ENCODE results near the gene MYH9. TPM values are rescaled to one million over a fixed set of nuclear protein-coding genes. Genes with fewer than 3 reads are reported as not detected.

MYH9 gene
- total RNA-seq, 2 donors from 2014 or later = 294 to 323 TPM

GRCh38 chr22:36385491-36386350 is 2.0 kb downstream of the MYH9 start:
- Histone ChIP-seq H3K9me3 (no peaks in the 10 kb centered on the region), H3K27ac (peak overlapping the region; percentile 100), H3K4me3 (peak overlapping the region; percentile 59 to 86), H3K4me1 (peaks cover 53% of the 10 kb centered on the region), H3K27me3 (no peaks in the 10 kb centered on the region), H3K36me3 (replicated peaks in 1 of 2; ENCODE audit: insufficient read depth in 1 of 2, low read depth in 2 of 2) (no peaks in the 10 kb centered on the region)
- peak; percentile 58 for ATAC-seq
- DNase-seq = peak; percentile 94 to 95 (median 94)
- intact Hi-C loops (cut with DNase I) = no loop called here
- WGBS, 2 donors = 3% methylated on average over 11 to 12 of the region's 12 CpGs
- TF ChIP-seq, protein P1, sequence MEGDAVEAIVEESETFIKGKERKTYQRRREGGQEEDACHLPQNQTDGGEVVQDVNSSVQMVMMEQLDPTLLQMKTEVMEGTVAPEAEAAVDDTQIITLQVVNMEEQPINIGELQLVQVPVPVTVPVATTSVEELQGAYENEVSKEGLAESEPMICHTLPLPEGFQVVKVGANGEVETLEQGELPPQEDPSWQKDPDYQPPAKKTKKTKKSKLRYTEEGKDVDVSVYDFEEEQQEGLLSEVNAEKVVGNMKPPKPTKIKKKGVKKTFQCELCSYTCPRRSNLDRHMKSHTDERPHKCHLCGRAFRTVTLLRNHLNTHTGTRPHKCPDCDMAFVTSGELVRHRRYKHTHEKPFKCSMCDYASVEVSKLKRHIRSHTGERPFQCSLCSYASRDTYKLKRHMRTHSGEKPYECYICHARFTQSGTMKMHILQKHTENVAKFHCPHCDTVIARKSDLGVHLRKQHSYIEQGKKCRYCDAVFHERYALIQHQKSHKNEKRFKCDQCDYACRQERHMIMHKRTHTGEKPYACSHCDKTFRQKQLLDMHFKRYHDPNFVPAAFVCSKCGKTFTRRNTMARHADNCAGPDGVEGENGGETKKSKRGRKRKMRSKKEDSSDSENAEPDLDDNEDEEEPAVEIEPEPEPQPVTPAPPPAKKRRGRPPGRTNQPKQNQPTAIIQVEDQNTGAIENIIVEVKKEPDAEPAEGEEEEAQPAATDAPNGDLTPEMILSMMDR (IDR thresholded peaks at IDR 0.05) = no peak
- no peak for TF ChIP-seq POLR2A (IDR thresholded peaks at IDR 0.05)

DNA sequence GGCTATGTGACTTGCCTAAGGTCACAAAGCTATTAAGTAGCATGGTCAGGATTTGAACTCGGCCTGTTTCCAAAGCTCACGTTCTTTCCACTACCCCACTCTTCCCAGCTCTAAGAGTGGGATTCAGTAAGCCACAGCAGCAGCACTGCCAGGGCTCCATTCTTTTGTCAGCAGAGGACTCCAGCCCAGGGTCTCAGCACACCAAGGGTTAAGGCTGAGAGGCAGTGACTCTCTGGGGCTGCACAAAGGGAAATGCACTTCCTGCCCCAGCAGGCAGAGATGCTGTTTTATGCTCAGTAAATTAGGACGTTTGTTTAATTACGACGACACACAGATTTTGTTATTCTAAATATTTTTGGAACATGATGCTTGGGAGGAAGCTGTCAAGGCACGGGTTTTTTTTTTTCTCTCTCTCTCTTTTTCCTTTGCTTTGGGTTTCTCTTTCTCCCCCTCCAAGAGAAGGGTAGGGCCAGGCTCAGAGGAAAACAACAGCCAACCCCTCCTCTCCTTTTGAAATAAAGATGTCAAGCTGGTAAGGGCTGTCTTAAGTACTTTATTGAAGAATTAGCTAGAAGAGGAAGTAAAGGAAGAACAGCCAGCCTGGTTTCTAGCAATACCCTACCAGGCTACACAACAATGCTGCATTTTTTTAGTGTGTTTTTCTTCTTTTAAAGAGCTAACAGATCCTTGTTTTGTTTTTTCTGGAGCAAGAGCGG is 2.8 kb downstream of the MYH9 start:
- no peaks in the 10 kb centered on the region for H3K36me3 ChIP-seq (replicated peaks in 1 of 2; ENCODE audit: insufficient read depth in 1 of 2, low read depth in 2 of 2)
- H3K9me3 ChIP-seq = no peaks in the 10 kb centered on the region
- WGBS, 2 donors = 5% methylated on average over 7 of the region's 7 CpGs
- DNase-seq (peak in 1 of 4 donors; percentile 53), ATAC-seq (no peak)
- peak overlapping the region; percentile 100 for H3K27ac ChIP-seq
- intact Hi-C loops (cut with DNase I) = loop anchor here (5.0 kb wide), 1 partner anchor 48 kb away; no protein-coding TSS in a partner anchor
- H3K4me3 ChIP-seq = peak overlapping the region in 1 of 2 donors; percentile 86
- peaks cover 61% of the 10 kb centered on the region for H3K4me1 ChIP-seq
- TF ChIP-seq, protein P1 (IDR thresholded peaks at IDR 0.05) = peak in 1 of 7 experiments; percentile 24
- peak in 1 of 3 donors; percentile 44 for TF ChIP-seq POLR2A (IDR thresholded peaks at IDR 0.05)
- no peaks in the 10 kb centered on the region for H3K27me3 ChIP-seq

DNA sequence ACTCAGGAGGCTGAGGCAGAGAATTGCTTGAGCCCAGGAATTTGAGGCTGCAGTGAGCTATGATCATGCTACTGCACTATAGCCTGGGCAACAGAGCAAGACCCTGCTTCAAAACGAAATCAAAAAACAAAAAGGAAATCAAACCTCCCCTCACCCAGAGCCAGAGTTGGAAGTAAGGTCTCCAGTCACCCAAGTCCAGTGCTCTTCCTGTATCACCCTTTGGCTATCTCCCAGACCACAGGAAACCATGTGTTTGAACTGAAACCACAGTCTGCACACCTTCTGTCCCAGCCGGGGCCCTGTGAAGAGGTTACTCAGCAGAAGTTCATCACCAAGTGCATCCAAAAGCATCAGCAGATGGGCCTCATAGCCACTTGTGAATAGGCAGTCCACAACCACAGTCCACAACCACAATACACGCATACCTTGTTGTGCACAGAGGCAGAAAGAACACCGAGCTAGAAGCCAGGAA is 4.6 kb downstream of the MYH9 start:
- Histone ChIP-seq H3K4me3 (no peak overlapping the region), H3K27me3 (no peaks in the 10 kb centered on the region), H3K4me1 (peaks cover 74% of the 10 kb centered on the region), H3K9me3 (no peaks in the 10 kb centered on the region), H3K36me3 (replicated peaks in 1 of 2; ENCODE audit: insufficient read depth in 1 of 2, low read depth in 2 of 2) (no peaks in the 10 kb centered on the region), H3K27ac (peak overlapping the region; percentile 44 to 100 (median 86))
- no peak for ATAC-seq
- peak in 1 of 3 donors; percentile 24 for TF ChIP-seq POLR2A (IDR thresholded peaks at IDR 0.05)
- TF ChIP-seq, protein P1 (IDR thresholded peaks at IDR 0.05) = no peak
- intact Hi-C loops (cut with DNase I) = loop anchor here (5.0 kb wide), 1 partner anchor 46 kb away; no protein-coding TSS in a partner anchor
- 9 to 28% methylated on average over 3 to 4 of the region's 4 CpGs for WGBS, 2 donors
- DNase-seq = peak in 3 of 4 donors; percentile 52 to 61 (median 56)

GRCh38 chr22:36381513-36382128 is 6.1 kb downstream of the MYH9 start:
- WGBS, 2 donors = 56 to 60% methylated on average over 5 of the region's 5 CpGs
- ATAC-seq (no peak), DNase-seq (no peak)
- no peaks in the 10 kb centered on the region for H3K27me3 ChIP-seq
- H3K9me3 ChIP-seq = no peaks in the 10 kb centered on the region
- H3K4me1 ChIP-seq = peaks cover 88% of the 10 kb centered on the region
- intact Hi-C loops (cut with DNase I) = loop anchor here (5.0 kb wide), 1 partner anchor 44 kb away; no protein-coding TSS in a partner anchor
- TF ChIP-seq, protein P1 (IDR thresholded peaks at IDR 0.05) = no peak
- no peak for TF ChIP-seq POLR2A (IDR thresholded peaks at IDR 0.05)
- H3K27ac ChIP-seq = peak overlapping the region in 3 of 4 donors; percentile 8 to 100 (median 100)
- H3K36me3 ChIP-seq (replicated peaks in 1 of 2; ENCODE audit: insufficient read depth in 1 of 2, low read depth in 2 of 2) = no peaks in the 10 kb centered on the region
- H3K4me3 ChIP-seq = no peak overlapping the region
